NCI-H2081 treated with DMSO at 0.1 percent for 48 hours (cell line): ENCODE measurements around the gene RAB3D.
A peak's percentile ranks its signal among the peaks of the same experiment; 100 is the strongest.

Source experiments
- DNase-seq: peaks from one replicate; lab custom pipeline; 2025; lab: John Stamatoyannopoulos, UW

The RAB3D gene

DNA sequence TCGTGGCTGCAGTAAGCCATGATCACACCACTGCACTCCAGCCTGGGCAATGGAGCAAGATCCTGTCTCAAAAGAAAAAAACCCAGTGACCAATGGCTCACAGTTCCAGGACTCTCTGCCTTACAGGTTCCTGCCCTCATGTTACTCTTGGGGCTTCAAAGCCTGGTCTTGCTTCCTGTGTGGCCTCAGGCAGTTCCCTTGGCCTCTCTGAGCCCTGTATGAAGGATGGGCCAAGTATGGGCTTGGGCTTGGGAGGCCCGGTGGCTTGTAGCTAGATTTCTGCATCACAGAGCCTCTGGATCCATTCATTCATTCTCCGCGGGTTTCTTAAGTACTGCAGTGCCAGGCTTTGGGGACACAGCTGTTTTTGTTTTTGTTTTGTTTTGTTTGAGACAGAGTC lies 44.3 kb downstream of the RAB3D start:
- no peak for DNase-seq

DNA sequence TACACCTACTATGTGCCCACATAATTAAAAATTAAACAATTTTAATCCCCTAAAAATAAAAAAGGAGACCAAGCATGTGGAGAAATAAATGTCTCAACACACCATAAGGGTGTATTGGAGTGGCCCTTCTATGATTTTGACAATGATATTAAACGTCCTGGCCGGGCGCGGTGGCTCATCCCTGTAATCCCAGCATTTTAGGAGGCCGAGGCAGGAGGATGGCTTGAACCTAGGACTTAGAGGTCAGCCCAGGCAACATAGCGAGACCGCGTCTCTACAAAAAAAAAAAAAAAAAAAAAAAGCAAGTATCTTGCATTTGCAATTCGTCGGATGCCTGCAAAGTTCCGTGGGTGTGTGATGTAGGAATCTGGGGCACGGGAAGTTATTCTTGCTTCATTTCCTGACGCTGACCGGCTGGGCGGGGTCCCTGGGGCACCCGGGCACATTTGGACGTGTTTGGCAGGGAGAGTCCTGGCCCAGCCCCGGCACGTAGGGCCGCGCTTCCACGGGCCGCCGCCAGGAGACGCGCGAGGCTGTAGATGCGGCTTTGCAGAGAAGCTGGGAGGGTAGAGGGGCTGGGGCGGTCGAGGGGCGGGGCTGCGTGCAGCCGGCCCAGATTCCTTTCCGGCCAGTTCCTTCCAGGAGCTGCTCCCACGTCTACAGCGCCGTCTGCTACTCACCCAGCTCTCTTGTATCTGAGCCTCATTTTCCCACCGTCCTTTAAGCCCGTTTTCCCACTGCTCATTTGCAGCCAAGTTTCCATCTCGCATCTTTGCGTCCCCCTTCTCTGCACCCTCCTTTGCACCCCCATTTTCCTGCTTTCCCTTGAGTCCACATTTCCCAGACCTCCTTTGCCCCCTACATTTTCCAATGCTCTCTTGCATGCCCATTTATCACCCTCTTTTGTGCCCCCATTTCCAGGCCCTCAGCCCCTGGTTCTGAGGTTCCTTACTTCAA lies 45.7 kb downstream of the RAB3D start:
- DNase-seq: peak; percentile 34

DNA sequence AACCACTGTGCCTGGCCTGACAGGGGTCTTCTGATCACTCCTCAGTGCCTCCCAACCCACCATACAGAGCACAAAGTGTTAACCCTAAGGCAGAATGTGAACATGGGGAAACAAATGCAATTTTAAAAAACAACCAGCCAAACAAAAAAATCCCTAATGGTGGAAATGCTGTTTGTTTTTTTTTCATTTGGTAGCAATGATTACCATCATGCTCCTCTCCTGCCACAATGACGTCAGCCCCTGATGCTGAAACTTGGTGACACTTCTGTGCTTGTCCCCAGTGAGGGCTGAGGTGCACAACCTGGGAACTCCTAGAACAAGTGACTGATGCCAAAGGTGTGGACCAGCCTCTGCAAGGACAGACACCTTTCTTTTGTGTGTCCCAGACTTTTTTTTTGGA lies 47.5 kb downstream of the RAB3D start:
- DNase-seq: no peak

DNA sequence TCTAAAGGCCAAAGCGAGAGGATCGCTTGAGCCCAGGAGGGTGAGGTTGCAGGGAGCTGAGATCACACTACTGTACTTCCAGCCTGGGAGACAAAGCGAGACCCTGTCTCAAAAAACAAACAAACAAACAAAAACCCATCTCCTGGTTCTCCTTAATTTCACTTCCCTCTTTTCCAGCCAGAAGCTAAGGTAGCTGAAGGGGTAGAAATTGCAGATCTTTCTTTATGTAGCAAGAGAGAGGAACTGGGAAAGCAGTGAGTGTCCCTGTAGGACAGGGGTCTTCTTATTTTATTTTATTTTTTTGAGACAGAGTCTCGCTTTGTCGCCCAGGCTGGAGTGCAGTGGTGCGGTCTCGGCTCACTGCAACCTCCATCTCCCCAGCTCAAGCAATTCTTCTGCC lies 48.0 kb downstream of the RAB3D start:
- no peak for DNase-seq

DNA sequence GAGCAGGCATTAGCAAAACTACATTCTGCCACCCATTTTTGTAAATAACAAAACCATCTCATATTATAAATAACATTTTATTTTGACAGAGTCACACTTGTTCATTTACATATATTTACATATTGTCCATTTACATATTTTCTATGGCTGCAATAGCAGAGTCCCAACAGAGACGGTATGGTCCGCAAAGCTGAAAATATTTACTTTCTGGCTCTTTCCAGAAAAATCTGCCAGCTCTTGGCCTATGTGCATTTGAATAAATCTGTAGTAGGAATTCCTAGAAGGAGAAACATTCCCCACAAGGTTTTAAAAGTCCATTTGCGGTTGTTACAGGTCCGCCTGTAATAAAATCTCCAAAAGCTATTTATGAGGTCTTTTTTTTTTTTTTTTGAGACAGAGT lies 49.2 kb downstream of the RAB3D start:
- no peak for DNase-seq

DNA sequence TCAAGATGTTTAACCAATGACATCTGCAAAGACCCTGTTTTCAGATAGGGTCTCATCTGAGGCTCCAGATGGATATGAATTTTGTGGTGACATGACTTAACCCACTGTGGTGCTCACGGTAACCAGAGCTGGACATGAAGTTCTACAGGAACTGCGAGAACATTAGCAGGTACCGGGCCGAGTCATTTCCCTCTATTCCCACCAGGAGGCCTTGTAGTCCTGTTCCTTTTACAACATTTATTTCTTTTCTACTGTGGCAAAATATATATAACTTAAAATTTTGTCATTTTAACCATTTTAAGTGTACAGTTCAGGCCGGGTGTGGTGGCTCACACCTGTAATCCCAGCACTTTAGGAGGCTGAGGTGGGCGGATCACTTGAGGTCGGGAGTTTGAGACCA lies 51.1 kb downstream of the RAB3D start:
- no peak for DNase-seq

DNA sequence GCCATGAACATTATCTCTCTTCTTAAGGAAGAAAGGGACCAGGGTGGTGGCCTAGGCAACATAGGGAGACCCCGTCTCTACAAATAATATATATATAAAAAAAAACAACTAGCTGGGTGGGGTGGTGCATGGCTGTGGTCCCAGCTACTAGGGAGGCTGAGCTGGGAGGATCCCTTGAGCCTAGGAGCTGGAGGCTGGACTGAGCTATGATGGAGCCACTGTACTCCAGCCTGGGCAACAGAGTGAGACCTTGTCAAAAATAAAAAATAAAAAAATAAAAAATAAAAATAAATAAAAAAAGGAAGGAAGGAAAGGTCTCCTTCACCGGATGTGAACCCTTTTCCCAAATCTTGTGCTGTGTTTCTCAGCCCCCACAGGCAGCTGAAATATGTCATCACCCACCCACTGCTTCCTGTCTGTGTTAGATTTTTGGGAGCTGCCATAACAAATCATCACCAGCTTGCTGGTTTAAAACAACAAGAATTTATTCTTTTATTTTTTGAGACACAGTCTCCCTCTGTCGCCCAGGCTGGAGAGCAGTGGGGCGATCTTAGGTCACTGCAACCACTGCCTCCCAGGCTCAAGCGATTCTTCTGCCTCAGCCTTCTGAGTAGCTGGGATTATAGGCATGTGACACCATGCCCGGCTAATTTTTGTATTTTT lies 53.0 kb downstream of the RAB3D start:
- no peak for DNase-seq

DNA sequence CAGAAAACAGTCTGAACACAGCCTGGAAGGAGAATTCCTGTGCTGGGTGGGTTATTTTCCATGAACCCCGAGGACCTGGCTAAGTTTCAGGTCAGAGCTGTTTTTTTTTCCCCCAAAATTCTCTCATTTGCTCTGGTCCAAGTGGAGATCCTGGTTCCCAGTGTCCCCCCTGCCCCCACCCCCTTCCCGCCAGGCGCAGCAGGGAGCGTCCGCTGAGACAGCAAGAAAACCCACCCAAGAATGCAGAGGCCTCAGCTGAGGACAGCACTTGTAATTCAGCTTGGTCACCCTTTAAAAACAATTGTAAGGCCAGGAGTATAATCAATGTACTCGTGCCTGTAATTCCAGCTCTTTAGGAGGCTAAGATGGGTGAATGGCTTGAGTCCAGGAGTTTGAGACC lies 54.9 kb downstream of the RAB3D start:
- DNase-seq: no peak

DNA sequence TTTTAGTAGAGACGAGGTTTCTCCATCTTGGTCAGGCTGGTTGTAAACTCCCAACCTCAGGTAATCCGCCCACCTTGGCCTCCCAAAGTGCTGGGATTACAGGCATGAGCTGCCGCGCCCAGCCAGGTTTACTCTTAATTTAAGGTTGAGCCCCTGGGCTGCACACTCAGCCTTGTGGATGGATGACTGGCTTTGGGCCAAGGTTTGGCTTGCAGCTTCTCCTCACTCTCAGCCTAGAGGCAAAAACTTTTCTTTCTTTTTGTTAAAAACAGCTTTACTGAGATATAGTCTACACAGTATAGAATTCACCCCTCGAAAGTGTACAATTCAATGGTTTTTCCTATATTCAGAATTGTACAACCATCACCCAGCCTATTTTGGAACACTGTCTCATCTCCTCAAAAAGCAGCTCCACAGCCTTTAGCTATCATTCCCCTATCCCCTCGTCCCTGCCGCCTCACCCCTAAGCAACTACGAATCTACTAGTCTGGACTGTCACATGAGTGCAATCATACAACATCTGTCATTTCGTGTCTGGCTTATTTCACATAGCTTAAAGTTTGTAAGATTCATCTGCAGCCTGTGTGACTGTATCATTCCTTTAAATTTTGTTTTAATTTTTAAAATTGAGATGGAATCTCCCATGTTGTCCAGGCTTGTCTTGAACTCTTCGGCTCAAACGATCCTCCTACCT lies 58.0 kb downstream of the RAB3D start:
- DNase-seq: no peak

DNA sequence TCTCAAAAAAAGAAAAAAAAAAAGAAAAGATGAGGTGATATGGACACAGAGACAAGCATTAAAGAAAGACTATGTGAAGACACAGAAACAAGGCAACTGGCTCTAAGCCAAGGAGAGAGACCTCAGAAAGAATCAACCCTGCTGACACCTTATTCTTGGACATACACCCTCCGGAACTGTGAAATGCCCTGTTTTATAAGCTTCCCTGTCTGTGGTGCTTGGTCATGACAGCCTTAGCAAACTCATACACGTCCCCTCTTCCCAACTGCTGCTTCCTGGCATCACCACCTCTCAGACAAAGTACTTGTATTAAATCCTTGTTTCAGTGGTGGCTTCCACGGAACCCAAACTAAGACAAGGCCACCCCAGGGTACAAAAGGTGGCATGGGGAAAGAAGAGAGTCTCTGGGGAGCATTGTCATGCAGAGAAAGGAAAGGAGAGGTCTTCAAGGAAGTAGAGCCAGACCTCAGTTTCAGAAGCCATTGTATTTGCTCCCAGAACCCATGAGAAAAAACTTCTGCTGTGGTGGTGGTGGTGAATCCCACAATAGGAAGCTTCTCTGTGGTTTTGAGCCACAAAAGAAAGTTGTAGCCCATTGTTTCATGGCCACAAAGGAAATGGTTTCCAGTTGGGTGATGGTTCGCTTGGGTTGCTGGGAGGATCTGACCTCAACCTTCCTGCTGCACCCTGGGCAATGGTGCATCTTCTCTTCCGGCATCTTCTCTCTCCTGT lies 59.8 kb downstream of the RAB3D start:
- DNase-seq: no peak

DNA sequence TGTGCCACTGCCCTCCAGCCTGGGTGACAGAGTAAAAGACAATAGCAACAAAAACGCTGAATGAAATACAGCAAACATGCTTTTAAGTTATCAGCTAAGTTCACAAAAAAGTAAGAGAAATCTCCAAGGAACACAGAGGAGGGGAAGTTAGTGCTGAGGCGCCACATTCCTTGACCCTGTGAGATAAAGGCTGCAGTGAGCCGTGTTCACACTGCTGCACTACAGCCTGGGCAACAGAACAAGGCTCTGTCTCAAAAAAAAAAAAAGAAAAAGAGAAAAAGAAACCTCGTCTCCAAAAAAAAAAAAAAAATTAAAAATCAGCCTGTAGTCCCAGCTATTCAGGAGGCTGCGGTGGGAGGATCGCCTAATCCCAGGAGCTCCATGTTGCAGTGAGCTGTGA lies 60.8 kb downstream of the RAB3D start:
- DNase-seq: no peak

DNA sequence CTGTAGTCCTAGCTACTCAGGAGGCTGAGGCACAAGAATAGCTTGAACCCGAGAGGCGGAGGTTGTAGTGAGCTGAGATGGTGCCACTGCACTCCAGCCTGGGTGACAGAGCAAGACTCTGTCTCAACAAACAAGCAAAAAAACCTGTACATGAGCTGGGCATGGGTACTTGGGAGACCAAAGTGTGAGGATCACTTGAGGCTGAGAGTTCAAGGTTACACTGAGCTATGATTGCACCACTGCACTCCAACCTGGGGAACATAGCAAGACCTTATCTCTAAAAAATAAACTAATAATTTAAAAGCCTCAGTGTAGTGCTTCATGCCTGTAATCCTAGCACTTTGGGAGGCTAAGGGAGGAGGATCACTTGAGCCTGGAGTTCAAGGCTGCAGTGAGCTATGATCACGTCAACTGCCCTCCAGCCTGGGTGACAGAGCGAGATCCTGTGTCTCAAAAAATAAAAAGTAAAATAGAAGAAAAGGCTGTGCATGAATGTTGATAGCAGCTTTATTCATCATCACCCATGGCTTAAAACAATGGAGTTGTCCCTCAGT lies 64.8 kb downstream of the RAB3D start:
- DNase-seq: no peak

DNA sequence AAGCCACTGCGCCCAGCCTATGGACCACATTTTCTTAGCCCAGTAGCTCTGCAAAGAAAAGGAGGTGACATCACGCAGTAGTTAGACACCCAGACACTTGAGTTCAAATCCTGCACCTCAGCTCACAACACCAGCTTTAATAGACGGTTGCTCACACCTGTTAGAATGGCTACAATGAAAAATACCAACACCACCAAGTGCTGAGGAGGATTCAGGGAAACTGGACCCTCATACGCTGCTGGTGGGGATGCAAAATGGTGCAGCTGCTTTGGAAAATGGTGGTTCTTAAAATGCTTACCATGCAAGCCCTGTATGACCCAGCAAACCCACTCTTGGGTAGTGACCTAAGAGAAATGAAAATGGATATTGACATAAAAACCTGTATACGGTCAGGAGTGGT lies 65.5 kb downstream of the RAB3D start:
- no peak for DNase-seq

DNA sequence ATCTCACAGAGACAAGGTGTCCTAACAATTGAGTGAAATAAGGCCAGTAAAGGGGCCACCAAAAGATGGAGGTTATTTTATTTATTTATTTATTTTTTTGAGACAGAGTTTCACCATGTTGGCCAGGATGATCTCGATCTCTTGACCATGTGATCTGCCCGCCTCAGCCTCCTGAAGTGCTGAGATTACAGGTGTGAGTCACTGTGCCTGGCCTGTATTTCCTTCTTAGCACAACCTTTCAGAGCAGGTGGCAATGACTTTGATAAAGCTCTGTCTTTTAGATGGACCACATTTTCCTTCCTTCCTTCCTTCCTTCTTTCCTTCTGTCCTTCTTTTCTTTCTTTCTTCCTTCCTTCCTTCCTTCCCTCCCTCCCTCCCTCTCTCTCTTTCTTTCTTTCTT lies 66.2 kb downstream of the RAB3D start:
- DNase-seq: no peak
